NB4 (cell line): ENCODE data around the gene PLEKHH2.
"Not testable (repeated sequence)": the region's sequence is repeated elsewhere in the genome, so short reads cannot be mapped to it uniquely, and the experiment has no call there.

Experiments
- DNase-seq: peaks from one replicate; pipeline ENCODE4 v3.0.0; 2010; ENCODE audit warnings: low read depth
- H3K4me3 ChIP-seq: one replicate; pipeline ENCODE4 v1.5.1; 2011; ENCODE audit warnings: mild to moderate bottlenecking, low read depth, low read length, moderate library complexity
- MYC ChIP-seq: IDR thresholded peaks from 2 replicates; pipeline ENCODE4 v1.6.1; 2011; ENCODE audit warnings: low read depth, low read length
- POLR2A ChIP-seq: IDR thresholded peaks from 2 replicates; pipeline ENCODE4 v1.6.1; 2011; ENCODE audit warnings: mild to moderate bottlenecking; ENCODE audit not compliant: insufficient read length; ENCODE audit errors: extremely low read depth
- TF ChIP-seq, protein P1 (sequence below): IDR thresholded peaks from one replicate; pipeline ENCODE4 v1.5.1; 2012; ENCODE audit warnings: low read depth, low read length
- TF ChIP-seq, protein P2 (sequence below): IDR thresholded peaks from 2 replicates; pipeline ENCODE4 v1.6.1; 2011; ENCODE audit warnings: low read depth, low read length

The PLEKHH2 gene

DNA sequence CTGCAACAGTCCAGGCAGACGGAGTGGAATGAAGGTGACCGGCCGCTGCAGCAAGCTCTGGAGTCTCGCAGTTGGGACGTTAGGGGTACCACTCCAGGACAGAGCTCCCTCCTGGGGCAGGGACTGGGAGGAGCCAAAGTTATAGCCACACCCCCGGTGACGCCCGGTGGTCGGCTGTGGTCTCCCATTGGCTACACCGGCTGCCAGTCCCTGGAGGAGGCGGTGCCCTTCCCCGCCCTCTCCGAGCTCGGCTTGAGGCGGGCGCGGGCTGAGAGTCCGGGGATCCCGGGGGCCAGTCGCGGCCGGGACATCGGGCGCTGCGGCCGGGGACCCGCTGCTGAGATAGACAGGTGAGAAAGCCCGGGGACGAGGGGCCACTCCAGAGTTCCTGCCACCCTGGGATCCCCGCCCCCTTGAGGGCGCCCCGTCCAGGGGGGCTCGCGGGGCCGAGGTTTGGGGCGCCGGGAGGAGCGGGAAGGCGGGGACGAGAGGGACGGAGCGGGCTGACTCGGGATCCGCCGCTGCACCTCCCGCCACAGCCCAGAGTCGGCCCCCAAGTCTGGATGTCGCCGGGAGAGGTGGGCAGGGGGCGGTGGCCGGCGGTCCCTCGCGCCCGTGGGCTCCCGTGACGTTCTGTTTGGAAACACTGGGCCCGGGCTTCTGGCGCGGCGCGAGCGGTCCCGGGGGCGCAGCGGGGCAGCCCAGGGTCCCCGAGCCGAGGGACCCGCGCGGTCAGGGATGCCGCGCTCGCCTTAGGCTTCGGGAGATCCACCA, at the start of gene PLEKHH2:
Gene PLEKHH2, plus strand, starts transcription at position 231 of the 774 bp plus-strand sequence. CDS start 7,414 bp downstream, outside the sequence.
- DNase-seq, result peak; percentile 86
- peak within 1 kb of the TSS; percentile 40 for H3K4me3 ChIP-seq

DNA sequence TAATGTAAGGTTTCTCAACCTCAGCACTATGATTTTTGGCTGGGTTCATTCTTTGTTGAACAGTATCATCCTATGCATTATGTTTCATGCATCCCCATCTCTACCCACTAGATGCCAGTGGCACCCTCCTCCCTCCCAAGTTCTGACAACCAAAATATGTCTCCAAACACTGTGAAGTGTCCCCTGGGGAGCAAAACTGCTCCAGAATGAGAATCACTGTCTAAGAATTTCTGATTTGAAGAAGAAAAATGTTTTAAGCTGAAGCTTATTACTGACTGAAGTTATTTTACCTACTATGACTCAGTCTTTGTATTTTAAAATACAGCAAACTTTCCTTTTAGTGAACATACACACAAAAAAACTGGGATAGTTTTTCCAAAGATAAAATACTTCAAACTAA, 44.6 kb upstream of the PLEKHH2 start:
- no peak overlapping the region for H3K4me3 ChIP-seq
- peak; percentile 39 for DNase-seq
- TF ChIP-seq, protein P1, sequence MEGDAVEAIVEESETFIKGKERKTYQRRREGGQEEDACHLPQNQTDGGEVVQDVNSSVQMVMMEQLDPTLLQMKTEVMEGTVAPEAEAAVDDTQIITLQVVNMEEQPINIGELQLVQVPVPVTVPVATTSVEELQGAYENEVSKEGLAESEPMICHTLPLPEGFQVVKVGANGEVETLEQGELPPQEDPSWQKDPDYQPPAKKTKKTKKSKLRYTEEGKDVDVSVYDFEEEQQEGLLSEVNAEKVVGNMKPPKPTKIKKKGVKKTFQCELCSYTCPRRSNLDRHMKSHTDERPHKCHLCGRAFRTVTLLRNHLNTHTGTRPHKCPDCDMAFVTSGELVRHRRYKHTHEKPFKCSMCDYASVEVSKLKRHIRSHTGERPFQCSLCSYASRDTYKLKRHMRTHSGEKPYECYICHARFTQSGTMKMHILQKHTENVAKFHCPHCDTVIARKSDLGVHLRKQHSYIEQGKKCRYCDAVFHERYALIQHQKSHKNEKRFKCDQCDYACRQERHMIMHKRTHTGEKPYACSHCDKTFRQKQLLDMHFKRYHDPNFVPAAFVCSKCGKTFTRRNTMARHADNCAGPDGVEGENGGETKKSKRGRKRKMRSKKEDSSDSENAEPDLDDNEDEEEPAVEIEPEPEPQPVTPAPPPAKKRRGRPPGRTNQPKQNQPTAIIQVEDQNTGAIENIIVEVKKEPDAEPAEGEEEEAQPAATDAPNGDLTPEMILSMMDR, result peak; percentile 3
- no peak for TF ChIP-seq POLR2A

More for the DNA sequence above, at the start of gene PLEKHH2:
- TF ChIP-seq, protein P2, sequence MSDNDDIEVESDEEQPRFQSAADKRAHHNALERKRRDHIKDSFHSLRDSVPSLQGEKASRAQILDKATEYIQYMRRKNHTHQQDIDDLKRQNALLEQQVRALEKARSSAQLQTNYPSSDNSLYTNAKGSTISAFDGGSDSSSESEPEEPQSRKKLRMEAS, result no peak
- TF ChIP-seq, protein P1, result no peak
- TF ChIP-seq MYC (no peak), POLR2A (no peak)

DNA sequence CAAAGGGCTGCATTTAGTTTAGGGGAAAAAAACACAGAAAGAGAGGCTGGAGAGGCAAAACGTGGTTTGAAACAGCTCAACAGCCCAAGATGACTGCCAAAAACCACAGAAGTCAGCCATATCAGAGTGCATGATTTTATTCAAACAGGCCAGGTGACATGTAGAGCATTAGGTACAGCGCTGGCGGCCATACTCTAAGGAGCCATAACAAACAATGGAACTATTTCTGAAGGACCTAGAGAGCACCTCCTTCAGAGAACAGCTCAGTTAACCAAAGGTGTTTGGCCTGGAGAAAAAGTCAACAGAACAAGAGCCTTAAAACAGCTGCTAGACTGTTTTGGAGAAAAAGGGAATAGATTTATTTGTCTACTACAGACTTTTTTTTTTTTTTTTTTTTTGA, 43.8 kb upstream of the PLEKHH2 start:
- DNase-seq, result no peak
- no peak for TF ChIP-seq POLR2A
- TF ChIP-seq, protein P2, result no peak
- TF ChIP-seq MYC, result no peak
- TF ChIP-seq, protein P1, result no peak
- no peak overlapping the region for H3K4me3 ChIP-seq

DNA sequence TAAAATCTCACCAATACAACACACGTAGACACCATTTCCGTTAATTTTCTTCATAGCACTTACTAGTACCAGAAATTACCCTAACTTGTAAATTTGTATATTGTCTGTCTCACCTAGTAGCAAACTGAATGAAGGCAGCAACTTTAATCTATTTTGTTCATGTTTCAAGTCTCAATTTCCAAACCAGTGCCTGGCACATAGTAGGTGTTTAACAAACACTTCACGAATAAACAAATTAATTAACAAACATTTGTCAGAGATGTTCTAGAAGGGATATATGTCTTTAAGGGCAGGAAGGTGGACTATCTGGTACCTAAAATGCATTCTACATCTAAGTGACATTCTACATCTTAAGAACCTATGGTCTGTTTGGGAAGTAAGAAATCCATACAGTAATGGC, 42.2 kb upstream of the PLEKHH2 start:
- TF ChIP-seq, protein P1, result no peak
- TF ChIP-seq POLR2A, result no peak
- no peak for TF ChIP-seq MYC
- TF ChIP-seq, protein P2, result no peak

DNA sequence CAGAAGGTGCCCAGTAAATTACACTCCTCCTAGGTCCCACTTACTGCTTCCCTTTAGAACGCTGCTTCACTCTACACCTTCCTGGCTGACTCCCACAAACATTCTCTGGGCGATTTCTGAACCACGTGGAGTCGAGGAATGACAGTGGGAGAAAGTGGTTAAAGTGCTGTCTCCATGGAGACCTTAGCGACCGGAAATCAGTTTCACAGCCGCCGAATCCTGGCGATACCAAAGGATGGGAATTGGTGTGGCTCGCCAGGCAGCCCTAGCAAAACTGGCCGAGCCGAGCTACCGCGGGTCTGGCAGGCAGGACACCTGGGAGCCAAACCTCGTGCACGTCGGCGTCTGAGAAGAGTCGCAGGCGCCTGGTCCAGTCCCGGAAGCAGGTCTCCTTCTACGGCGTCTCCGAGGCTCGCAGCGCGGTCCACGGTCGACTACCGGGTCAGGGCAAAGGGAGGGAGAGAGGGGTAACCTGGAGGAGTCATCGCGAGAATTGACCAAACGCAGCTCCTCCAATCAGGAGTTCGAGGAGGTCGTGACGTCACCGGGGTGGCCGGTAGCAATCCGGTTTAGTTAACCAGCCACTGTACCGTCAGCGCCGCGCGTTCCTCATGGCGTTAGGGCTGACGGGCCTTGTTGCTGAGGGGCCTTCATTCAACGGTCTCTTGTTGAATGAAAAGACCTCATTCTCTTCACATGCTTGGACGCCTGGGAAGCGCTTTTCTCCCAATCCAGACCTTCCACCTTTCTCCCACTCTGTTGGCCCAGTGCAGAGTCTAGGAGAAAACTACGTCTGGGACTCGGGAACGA, 41.3 kb upstream of the PLEKHH2 start, which contains the start of gene THADA:
Gene THADA, minus strand, starts transcription at position 436 of the 810 bp plus-strand sequence. CDS start 3,646 bp downstream, outside the sequence.
- H3K4me3 ChIP-seq, result peak within 1 kb of the TSS; percentile 97
- TF ChIP-seq, protein P1, result no peak
- TF ChIP-seq MYC (peak; percentile 96), POLR2A (peak; percentile 99)
- TF ChIP-seq, protein P2, result peak; percentile 87
- DNase-seq, result peak; percentile 100

More for the DNA sequence above, 42.2 kb upstream of the PLEKHH2 start:
- H3K4me3 ChIP-seq, result peak overlapping the region; percentile 97
- DNase-seq, result no peak

DNA sequence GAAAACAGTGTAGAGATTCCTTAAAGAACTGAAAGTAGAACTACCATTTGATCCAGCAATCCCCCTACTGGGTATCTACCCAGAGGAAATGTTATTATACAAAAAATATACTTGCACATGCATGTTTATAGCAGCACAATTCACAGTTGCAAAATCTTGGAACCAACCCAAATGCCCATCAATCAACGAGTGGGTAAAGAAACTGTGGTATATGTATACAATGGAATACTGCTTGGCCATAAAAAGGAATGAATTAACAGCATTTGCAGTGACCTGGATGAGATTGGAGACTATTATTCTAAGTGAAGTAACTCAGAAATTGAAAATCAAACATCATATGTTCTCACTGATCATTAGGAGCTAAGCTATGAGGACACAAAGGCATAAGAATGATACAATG, 36.5 kb upstream of the PLEKHH2 start:
- not testable (repeated sequence) for H3K4me3 ChIP-seq, DNase-seq
